Testis (tissue), 2 donors: ENCODE results near the gene FUZ.

Experiments used
- CTCF ChIP-seq, 3 experiments: fragments of 450-650 bp in 2 of 3; fragments of 200-600 bp in 1 of 3; sonication (generic) in 1 of 3; IDR thresholded peaks; one replicate each; pipeline ENCODE4 v1.5.1; 2016 to 2019; ENCODE audit warnings: antibody characterized with exemption in 3 of 3, mild to moderate bottlenecking in 2 of 3, moderate library complexity in 1 of 3
- POLR2A ChIP-seq: fragments of 450-650 bp; IDR thresholded peaks from one replicate; pipeline ENCODE4 v1.6.1; 2017; ENCODE audit warnings: antibody characterized with exemption, mild to moderate bottlenecking, moderate library complexity

- TF ChIP-seq CTCF (IDR thresholded peaks at IDR 0.05) = no peak
- TF ChIP-seq POLR2A = no peak
These were observed 39.3 kb downstream of the FUZ start for GRCh38 chr19:49773663-49774350.
